ENCODE data around the gene APBA1.

The APBA1 gene

DNA sequence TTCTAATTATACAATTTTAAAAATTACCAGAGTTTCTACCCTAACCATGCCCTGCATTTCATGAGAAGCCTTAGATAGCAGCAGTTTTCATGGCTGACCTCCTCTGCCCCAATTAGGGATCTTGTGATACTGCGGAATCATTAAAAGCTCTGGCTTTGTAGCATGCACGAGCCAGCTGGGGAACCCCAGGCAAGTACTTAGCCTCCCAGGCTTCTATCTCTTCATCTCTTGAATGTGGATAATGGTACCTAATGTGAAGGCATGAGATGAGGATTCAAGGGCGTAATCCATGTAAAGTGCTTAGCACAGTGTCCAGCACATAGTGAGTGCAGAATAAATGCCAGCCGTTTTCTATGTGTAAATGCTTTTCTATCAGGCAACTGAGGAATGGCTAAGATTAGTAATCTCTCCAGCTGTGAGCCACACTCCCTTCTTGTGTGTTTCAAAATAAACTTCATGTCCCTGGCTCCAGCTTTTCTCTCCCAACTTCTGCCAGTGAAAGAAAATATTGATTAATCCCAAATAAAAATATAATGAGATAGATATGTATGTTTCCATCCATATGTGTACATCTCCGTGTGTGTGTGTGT is 88.4 kb downstream of the APBA1 start:
- no peak overlapping the region for H3K27ac ChIP-seq

GRCh38 chr9:69582544-69583297 is 89.5 kb downstream of the APBA1 start:
- H3K27ac ChIP-seq = no peak overlapping the region
- no peak for TF ChIP-seq ZFX (IDR thresholded peaks at IDR 0.05)
- TF ChIP-seq, protein P1, sequence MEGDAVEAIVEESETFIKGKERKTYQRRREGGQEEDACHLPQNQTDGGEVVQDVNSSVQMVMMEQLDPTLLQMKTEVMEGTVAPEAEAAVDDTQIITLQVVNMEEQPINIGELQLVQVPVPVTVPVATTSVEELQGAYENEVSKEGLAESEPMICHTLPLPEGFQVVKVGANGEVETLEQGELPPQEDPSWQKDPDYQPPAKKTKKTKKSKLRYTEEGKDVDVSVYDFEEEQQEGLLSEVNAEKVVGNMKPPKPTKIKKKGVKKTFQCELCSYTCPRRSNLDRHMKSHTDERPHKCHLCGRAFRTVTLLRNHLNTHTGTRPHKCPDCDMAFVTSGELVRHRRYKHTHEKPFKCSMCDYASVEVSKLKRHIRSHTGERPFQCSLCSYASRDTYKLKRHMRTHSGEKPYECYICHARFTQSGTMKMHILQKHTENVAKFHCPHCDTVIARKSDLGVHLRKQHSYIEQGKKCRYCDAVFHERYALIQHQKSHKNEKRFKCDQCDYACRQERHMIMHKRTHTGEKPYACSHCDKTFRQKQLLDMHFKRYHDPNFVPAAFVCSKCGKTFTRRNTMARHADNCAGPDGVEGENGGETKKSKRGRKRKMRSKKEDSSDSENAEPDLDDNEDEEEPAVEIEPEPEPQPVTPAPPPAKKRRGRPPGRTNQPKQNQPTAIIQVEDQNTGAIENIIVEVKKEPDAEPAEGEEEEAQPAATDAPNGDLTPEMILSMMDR (conservative IDR thresholded peaks at IDR 0.05) = no peak

More for the DNA sequence above, 88.4 kb downstream of the APBA1 start:
- TF ChIP-seq, protein P1 (conservative IDR thresholded peaks at IDR 0.05) = no peak
- TF ChIP-seq ZFX (IDR thresholded peaks at IDR 0.05) = no peak

GRCh38 chr9:69582018-69582417 is 90.2 kb downstream of the APBA1 start:
- TF ChIP-seq, protein P1 (conservative IDR thresholded peaks at IDR 0.05) = no peak
- TF ChIP-seq ZFX (IDR thresholded peaks at IDR 0.05) = no peak

DNA sequence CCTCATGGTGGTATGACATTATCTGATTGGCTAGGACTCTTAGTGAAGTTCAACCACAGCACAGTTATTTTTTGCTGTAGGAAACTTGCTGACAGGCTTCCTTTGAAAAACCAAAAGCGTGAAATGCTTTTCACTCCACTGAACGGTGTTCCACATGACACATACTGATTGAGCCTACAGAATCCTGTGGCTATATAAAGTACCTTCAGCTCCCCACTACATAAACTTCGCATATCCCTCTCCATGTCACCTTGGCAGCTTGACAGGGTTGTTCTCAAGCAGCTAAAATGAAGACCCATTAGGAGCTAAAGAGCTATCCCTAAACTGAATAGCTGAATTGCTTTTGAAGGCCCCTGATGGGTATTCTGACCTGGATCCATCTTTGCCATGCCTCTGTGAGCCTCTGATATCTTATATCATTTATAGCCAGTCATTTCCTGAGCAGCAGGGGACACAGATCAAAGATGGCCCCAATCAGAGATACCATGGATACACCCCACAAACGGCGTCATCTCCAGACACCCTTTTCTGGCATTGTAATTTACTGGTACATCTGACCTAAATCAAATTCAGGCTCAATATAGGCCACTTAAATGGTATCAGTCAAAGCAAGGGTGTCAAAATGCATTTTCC is 91.5 kb downstream of the APBA1 start:
- no peak overlapping the region for H3K27ac ChIP-seq
- TF ChIP-seq, protein P1 (conservative IDR thresholded peaks at IDR 0.05) = no peak
- TF ChIP-seq ZFX (IDR thresholded peaks at IDR 0.05) = no peak

More at GRCh38 chr9:69582018-69582417, 90.2 kb downstream of the APBA1 start:
- no peak overlapping the region for H3K27ac ChIP-seq

DNA sequence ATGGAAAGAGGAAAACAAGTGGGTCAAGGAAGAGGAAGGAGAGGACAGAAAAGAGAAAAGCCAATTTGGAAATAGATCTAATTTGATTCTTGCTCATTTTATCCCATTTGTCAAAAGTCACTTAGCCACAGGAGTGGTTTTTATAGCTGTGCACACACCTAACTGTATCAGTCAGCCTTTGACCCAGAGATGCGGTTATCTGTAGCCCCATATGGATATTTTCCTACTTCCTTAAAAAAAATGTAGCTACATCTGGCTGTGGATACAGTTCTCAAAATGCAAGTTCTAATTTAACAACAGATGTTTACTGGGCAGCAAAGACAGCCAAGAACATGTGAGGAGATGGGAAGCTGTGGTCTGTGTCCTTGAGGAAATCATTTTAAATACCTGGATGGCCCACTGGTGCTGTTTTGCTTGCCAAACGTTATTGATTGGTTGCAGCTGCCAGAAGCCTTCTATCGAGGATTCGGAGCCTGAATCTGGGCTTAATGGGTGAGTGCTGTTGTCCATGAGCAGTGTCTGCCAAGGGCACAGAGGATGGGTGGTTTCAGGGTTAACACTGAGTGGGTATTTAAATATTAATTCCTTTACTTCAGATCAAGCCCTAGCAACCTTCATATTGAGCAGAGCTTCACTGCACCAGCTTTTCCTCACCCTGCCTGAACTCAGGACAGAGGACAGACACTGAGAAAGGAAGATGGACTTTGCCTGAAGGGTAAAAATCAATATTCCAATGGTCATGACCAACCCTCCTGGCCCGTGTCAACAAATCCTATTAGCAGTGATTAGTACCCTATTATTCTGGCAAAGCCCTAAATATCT is 92.2 kb downstream of the APBA1 start:
- H3K27ac ChIP-seq = no peak overlapping the region
- TF ChIP-seq ZFX (IDR thresholded peaks at IDR 0.05) = no peak
- TF ChIP-seq, protein P1 (conservative IDR thresholded peaks at IDR 0.05) = no peak

DNA sequence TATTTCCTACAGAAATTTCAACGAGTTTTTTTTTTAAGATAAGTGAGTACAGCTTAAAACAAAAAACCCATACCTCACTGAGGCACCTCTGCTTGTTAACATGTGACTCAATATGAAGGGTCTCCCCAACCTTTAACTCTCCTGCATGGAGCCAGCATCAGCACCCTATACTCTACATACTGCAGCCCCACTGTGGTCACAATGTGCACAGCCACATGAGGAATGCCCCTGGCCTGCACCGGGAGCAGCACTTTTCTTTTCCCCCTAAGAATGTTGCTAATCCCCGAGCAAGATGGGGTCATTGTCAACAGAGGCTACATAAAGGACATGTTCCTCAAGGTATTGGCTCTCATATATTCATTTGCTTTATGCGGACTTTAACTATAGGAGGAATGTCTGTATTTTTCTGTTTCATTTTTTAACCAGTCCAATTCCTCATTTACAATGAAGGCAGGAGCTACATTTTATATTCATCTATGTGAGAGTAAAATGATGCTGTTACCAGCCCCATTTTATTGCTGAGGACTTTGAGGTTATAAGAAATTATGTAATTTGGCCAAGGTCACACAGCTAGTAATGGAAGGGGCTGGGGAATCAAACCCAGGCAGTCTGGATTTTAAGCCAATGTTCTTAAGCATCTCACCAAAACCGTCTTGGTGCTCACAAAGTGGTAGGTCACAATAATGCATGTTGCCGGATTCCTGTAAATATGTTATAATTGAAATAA is 93.0 kb downstream of the APBA1 start:
- TF ChIP-seq ZFX (IDR thresholded peaks at IDR 0.05) = no peak
- TF ChIP-seq, protein P1 (conservative IDR thresholded peaks at IDR 0.05) = no peak
- H3K27ac ChIP-seq = no peak overlapping the region

All from C4-2B (cell line).